Activated T-helper 17 cell treated with anti-CD3 and anti-CD28 coated beads, Interleukin-2, amount 50 U/mL, for 72 hours (primary cell): Measurements from ENCODE around the gene GFRA1. TPM values are rescaled to one million over a fixed set of nuclear protein-coding genes. Genes with fewer than 3 reads are reported as not detected.

Experiments used
- ATAC-seq: fragments of 150-1000 bp; cut with Tn5 transposase; replicated peaks from 2 replicates; pipeline ENCODE4 v1.10.0; 2021; ENCODE audit warnings: mild to moderate bottlenecking, moderate library complexity
- H3K27ac Mint-ChIP-seq: one replicate; pipeline ENCODE4 v1.8.0; 2022; ENCODE audit warnings: mixed read lengths
- H3K27me3 Mint-ChIP-seq: one replicate; pipeline ENCODE4 v1.8.0; 2022; ENCODE audit warnings: mixed read lengths
- H3K36me3 Mint-ChIP-seq: one replicate; pipeline ENCODE4 v1.8.0; 2022; ENCODE audit warnings: low read depth, mild to moderate bottlenecking, mixed read lengths
- H3K4me1 Mint-ChIP-seq: one replicate; pipeline ENCODE4 v1.8.0; 2022; ENCODE audit warnings: mixed read lengths
- H3K4me3 Mint-ChIP-seq: one replicate; pipeline ENCODE4 v1.8.0; 2022; ENCODE audit warnings: mild to moderate bottlenecking, mixed read lengths
- H3K9me3 Mint-ChIP-seq: one replicate; pipeline ENCODE4 v1.8.0; 2022; ENCODE audit warnings: mixed read lengths
- total RNA-seq, 2 donors: library from RNA; stranded (reverse); gene quantifications; one replicate each; pipeline ENCODE4 v1.2.3, GENCODE V29; 2022

Gene GFRA1
- total RNA-seq, 2 donors from 2014 or later: not detected

DNA sequence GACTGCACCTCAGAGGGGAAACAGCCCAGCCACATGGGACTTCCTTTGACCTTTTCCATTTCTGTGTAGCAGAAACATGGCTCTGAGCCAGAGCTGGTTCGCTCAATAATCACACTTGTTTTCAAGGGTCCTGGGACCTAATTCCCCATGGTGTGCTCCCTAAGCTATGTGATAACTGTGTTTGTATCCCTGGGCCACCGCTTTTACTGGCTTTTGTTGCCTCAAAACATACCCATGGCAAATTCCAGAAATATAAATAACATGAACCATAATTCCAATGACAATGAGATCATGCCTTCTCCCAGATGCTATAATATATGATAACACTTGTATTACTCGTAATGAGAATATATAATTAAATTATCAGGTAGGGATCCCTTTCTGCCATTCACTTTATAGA, 196.4 kb downstream of the GFRA1 start:
- ATAC-seq: no peak
- Mint-ChIP-seq H3K27me3 (no peaks in the 10 kb centered on the region), H3K27ac (no peak overlapping the region), H3K4me1 (no peaks in the 10 kb centered on the region), H3K9me3 (no peaks in the 10 kb centered on the region), H3K4me3 (no peak overlapping the region), H3K36me3 (no peaks in the 10 kb centered on the region)

DNA sequence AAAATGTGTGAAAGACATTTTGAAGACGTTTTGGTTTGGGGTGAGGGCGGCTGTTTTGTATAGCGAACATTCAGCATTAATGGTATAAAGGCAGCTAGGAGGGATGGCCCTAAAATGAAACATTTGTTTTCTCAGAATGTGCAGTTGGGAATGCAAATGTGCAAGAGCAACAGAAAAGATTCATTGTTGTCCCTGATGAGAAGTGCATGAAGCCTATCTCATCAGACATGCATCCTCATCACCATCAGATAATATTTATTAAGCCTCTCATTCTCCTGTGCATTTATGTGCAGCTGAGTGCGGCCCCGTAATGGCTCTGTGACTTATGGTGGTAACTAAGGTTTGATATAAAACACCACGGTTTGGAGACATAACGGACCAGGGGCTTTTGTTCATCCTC, 199.5 kb downstream of the GFRA1 start:
- no peaks in the 10 kb centered on the region for H3K27me3 Mint-ChIP-seq
- H3K27ac Mint-ChIP-seq: no peak overlapping the region
- H3K36me3 Mint-ChIP-seq: no peaks in the 10 kb centered on the region
- no peak for ATAC-seq
- no peaks in the 10 kb centered on the region for H3K9me3 Mint-ChIP-seq
- no peaks in the 10 kb centered on the region for H3K4me1 Mint-ChIP-seq
- no peak overlapping the region for H3K4me3 Mint-ChIP-seq

DNA sequence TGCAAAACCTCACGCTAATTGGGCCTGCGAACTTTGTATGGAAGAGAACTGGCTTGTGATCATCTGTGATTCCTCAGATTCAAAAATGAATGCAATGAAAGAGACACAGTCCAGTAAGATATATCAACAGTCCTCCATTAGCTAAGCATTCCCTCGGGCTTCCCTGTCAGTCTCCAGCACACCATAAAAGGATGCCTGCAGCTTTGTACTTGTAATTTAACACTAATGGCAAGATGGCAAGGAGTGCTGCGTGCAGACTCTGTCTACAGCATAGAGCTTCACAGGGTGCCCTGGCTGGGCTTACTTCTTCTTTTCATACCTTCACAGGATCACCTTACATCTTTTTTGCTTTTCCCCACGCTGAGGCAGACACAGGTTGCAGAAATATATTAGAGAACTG, 200.0 kb downstream of the GFRA1 start:
- H3K27ac Mint-ChIP-seq: no peak overlapping the region
- ATAC-seq: no peak
- H3K9me3 Mint-ChIP-seq: no peaks in the 10 kb centered on the region
- H3K4me1 Mint-ChIP-seq: no peaks in the 10 kb centered on the region
- H3K27me3 Mint-ChIP-seq: no peaks in the 10 kb centered on the region
- H3K4me3 Mint-ChIP-seq: no peak overlapping the region
- no peaks in the 10 kb centered on the region for H3K36me3 Mint-ChIP-seq

DNA sequence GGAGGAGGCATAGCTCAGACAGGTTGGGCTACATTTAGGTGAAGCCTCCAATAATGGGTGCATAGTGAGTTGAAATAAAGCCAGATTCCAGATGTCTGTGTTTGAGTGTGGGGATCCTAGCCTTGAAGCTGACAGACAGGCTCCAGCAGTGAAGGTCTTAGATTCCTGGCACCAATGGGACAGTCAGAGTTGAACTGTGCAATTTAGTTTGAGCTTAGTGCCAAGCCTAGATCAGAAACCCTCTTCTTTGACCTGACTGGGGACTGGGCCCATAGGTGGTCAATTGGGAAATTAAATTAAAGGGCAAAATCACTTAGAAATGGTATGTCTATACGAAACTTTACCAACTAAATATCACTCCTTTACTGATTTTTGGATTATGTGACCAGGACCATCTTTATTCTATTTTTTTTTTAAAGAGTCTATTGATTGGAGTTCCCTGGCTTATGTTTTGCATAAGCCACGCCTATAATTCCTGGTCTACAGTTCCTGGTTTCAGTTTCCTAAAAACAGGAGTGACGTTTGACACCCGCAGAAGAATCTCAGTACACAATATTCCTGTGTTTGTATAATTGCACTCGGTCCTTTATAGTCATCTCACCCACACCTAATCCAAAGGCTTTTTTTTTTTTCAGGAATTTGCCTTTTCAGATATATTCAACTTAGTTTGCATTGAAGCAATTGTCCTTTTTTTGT, 201.4 kb downstream of the GFRA1 start:
- no peak for ATAC-seq
- Mint-ChIP-seq H3K36me3 (no peaks in the 10 kb centered on the region), H3K4me1 (no peaks in the 10 kb centered on the region), H3K9me3 (no peaks in the 10 kb centered on the region), H3K27me3 (peaks cover 2% of the 10 kb centered on the region), H3K27ac (no peak overlapping the region), H3K4me3 (no peak overlapping the region)

DNA sequence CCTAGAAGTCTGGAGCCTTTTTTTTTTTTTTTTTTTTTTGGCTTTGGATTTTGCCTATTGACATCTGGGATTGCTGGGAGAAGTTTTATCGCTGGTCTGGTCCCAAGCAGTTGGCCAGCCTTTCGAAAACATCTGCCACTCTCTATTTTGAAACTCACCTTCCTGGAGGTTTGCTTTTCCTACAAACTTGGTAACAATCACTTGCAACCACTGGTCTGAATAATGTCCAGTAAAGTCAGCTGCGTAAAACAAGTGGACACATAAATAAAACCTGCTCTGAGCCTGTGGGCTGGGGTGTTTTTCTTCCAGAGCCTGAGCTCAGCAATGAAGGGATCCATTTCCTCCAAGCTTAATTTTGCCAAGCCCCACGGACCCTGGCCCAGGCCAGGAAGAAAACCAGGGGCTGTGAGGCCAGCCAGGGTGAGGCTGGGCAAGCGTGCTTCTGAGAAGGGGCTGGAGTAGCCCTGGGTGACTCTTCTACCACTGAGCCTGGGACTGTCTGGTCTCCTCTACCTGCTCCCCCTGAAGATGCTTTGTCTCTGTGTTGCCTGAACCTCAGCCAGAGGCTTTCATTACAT, 202.2 kb downstream of the GFRA1 start:
- H3K4me3 Mint-ChIP-seq: no peak overlapping the region
- no peak overlapping the region for H3K27ac Mint-ChIP-seq
- no peaks in the 10 kb centered on the region for H3K9me3 Mint-ChIP-seq
- H3K4me1 Mint-ChIP-seq: no peaks in the 10 kb centered on the region
- no peaks in the 10 kb centered on the region for H3K36me3 Mint-ChIP-seq
- no peak for ATAC-seq
- H3K27me3 Mint-ChIP-seq: peaks cover 3% of the 10 kb centered on the region

DNA sequence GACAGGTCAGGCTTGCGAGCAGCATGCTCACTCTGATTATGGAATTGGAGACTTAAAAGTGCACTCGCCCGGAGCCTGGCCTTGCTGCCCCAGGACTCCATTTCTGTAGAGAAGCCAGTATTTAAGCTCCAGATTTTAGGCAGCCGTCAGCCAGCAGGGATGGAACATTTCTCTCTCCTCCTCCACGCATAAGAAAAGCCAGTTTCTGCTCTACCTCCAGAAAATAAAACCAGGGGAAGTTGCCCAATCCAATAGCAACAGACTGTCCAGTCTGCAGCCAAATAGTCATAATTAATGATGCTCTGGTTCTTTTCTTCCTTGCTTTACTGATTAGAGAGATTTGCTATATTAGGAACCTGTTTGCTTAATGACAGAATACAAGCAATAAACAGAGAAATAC, 203.2 kb downstream of the GFRA1 start:
- H3K4me1 Mint-ChIP-seq: no peaks in the 10 kb centered on the region
- H3K9me3 Mint-ChIP-seq: no peaks in the 10 kb centered on the region
- H3K27me3 Mint-ChIP-seq: peaks cover 3% of the 10 kb centered on the region
- H3K27ac Mint-ChIP-seq: no peak overlapping the region
- no peaks in the 10 kb centered on the region for H3K36me3 Mint-ChIP-seq
- no peak for ATAC-seq
- no peak overlapping the region for H3K4me3 Mint-ChIP-seq

DNA sequence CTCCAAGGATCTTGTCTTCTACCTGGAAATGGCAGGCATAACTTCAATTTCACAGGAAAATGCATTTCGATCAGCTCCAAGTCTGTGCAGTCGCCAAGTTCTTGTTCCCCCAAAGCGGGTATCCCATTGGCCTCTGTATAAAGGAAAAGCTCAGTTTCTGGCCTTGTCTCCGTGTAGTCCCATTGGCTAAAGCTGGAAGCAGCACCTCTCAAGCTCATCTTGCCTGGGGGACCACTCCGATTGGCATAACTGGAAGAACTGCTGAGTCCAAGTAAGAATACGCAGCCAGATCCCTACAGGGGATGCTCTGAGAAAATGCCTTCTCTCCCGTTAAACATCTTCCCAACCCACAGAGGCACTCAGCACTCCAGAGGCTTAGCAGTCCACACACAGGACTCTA, 205.2 kb downstream of the GFRA1 start:
- H3K4me3 Mint-ChIP-seq: no peak overlapping the region
- no peak overlapping the region for H3K27ac Mint-ChIP-seq
- peaks cover 3% of the 10 kb centered on the region for H3K27me3 Mint-ChIP-seq
- no peaks in the 10 kb centered on the region for H3K4me1 Mint-ChIP-seq
- no peaks in the 10 kb centered on the region for H3K9me3 Mint-ChIP-seq
- no peak for ATAC-seq
- no peaks in the 10 kb centered on the region for H3K36me3 Mint-ChIP-seq

DNA sequence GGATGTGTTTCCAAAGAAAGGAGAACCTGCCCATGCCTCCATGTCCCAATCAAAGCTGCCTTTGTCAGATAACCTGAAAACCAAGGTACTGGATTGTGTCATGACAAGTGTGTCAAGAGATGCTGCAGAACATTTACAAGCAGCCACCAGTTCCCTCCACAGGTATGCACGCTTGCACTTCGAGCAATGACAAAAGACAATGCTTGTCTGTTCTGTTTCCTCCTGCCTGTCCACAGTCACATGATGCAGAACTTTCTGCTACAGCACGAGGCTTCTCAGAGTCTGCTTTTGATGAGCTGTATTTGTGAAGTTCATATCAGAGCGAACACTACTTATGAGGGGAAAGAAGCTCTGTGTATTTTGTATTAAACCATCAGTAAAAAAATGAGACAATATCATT, 209.9 kb downstream of the GFRA1 start:
- H3K27ac Mint-ChIP-seq: no peak overlapping the region
- no peak for ATAC-seq
- no peaks in the 10 kb centered on the region for H3K9me3 Mint-ChIP-seq

DNA sequence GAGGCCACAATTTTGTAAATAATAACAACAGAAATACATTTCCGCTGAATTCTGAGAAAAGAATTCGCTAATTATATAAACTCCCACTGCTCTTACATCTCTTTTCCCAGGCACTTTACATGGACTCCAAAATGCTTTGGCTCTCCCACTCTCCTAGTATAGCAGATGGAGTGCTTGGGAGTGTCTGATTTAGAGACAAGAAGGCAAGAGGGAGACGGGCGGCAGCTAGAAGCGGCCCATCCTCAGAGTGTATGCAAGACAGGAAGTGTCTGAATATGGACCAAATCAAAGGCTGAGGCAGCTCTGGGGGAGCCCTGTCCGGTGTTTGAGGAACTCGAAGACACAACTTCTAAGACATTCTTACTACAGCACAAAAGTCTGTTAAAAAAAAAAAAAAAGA, 212.1 kb downstream of the GFRA1 start:
- Mint-ChIP-seq H3K9me3 (no peaks in the 10 kb centered on the region), H3K4me3 (no peak overlapping the region), H3K27me3 (no peaks in the 10 kb centered on the region), H3K27ac (no peak overlapping the region), H3K4me1 (no peaks in the 10 kb centered on the region), H3K36me3 (no peaks in the 10 kb centered on the region)
- no peak for ATAC-seq

More for the DNA sequence above, 209.9 kb downstream of the GFRA1 start:
- H3K36me3 Mint-ChIP-seq: no peaks in the 10 kb centered on the region
- H3K4me1 Mint-ChIP-seq: no peaks in the 10 kb centered on the region
- no peak overlapping the region for H3K4me3 Mint-ChIP-seq
- peaks cover 3% of the 10 kb centered on the region for H3K27me3 Mint-ChIP-seq

DNA sequence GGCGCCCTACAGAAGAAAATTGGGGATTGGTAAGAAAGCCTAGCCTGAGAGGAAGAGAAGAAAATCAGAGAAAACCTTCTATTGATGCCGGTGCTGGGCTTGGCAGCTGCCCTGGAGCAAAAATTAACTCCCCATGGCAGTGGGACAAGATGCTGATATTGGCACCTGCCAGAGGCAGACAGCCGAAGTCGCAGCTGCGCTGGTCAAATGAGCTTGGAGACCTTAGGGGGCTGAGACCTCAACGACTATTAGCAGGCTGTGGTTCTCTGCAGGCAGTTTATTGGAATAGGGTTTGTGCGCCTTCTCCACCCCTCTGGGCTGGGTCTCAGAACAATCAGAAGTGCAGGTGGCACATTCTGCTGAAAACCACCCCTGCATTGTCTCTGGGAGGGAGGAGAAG, 213.7 kb downstream of the GFRA1 start:
- H3K36me3 Mint-ChIP-seq: no peaks in the 10 kb centered on the region
- no peak overlapping the region for H3K4me3 Mint-ChIP-seq
- no peak for ATAC-seq
- H3K27me3 Mint-ChIP-seq: no peaks in the 10 kb centered on the region
- H3K27ac Mint-ChIP-seq: no peak overlapping the region
- no peaks in the 10 kb centered on the region for H3K9me3 Mint-ChIP-seq
- H3K4me1 Mint-ChIP-seq: no peaks in the 10 kb centered on the region

DNA sequence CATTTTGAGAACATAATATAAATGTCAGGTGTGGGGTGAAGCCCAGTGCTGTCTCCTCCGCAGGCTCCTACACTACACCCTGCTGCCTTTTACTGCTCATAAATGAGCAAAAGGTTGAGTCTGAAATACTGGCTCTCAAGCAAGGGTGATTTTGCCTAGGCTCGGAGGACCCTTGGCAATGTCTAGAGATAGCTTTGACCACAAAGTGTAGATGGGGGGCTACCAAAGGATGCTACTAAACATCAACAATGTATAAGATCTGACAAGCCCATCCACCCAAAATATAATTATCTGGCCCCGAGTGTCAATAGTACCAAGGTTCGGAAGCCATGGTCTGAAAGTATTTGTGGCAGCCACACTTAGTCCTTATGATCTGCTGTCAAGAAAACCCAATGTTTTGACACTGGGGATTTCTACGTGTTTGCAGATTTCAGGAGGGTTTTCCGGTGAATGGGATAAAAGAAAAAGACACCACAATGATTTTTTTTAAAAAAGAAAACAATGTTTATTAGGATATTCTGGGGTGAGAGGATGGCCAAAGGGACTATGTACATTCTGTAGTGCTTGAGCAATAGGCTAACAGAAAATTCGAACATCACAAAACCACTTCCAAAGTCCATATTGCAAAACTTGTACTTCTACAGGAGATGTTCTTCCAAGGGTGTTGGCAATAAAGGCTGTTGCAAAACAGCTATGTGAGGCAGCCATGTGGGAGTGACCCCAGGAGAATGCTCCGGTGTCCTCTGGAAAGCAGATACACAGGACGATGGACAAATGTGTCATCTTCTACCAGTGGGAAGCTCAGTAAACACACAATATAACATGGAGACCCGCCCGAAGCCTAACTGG, 216.3 kb downstream of the GFRA1 start:
- H3K27me3 Mint-ChIP-seq: no peaks in the 10 kb centered on the region
- no peaks in the 10 kb centered on the region for H3K9me3 Mint-ChIP-seq

DNA sequence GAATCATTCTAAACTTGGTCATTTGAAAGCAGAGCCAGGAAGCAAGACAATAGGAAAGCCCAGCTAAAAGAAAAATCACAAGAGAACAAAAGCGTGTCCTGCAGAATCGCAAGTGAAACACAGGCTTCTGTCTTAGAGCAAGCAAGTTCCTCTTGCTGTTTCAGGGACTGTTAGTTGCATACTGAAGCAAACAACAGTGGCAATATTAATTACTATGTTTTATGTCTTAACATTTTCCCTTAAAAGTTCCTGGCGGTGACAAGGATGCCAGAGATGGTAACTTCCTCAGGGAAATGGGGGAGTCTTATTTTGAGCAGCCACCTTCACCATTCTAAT, 217.1 kb downstream of the GFRA1 start:
- Mint-ChIP-seq H3K27ac (no peak overlapping the region), H3K4me1 (no peaks in the 10 kb centered on the region), H3K4me3 (no peak overlapping the region), H3K36me3 (no peaks in the 10 kb centered on the region), H3K27me3 (no peaks in the 10 kb centered on the region), H3K9me3 (no peaks in the 10 kb centered on the region)
- ATAC-seq: no peak

More for the DNA sequence above, 216.3 kb downstream of the GFRA1 start:
- Mint-ChIP-seq H3K4me3 (no peak overlapping the region), H3K4me1 (no peaks in the 10 kb centered on the region), H3K27ac (no peak overlapping the region), H3K36me3 (no peaks in the 10 kb centered on the region)
- ATAC-seq: no peak

DNA sequence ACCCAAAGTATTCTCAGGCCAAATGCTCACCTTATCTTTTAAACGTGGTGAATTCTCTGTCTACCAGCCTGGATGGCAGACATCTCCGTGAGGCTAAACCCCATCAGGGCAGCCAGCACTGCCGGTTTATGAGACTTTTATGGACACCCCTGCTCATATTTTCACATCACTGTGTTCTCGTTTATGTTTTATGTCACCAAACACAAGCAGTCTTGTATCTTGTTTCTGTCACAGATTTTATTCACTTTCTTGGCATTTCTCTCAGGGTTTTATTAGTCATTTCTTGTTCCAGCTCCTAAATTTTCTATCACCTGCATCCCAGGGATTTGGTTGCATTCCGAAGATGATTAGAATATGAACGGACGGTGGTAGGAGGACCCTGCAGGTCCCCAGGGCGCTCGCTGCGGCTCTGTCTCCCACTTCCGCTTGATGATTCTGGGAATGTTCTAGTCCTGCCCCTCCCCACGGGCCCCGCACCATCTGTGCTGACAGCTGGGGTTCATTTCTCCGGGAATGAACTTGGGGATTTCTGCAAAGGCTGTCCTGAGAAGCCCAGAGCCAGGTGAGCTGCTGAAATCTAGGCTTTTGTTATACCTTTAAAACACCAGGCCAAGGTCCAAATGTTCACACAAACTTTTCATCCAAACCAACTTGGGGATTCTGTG, 217.6 kb downstream of the GFRA1 start:
- no peaks in the 10 kb centered on the region for H3K9me3 Mint-ChIP-seq
- H3K4me3 Mint-ChIP-seq: no peak overlapping the region
- no peak for ATAC-seq
- H3K4me1 Mint-ChIP-seq: no peaks in the 10 kb centered on the region
- no peaks in the 10 kb centered on the region for H3K27me3 Mint-ChIP-seq
- no peaks in the 10 kb centered on the region for H3K36me3 Mint-ChIP-seq
- H3K27ac Mint-ChIP-seq: no peak overlapping the region

DNA sequence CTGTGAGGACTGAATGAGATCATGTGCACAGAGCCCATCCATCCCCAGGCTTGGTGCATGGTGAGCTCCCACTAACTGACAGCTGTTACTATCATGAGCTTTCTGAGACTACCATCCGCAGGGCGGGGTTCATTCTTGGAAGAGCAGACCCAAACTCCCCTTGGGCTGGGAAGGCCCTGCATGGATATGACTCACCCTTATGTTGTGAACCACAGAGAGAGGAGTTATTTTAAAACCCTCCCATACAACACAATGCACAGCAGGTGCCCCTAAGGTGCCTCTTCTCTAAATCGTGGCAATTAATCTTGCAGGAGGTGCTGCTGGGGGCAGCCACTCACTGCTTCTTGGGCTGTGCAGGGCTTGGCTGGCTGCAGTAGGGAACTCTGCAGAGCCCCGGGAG, 219.1 kb downstream of the GFRA1 start:
- Mint-ChIP-seq H3K27me3 (no peaks in the 10 kb centered on the region), H3K9me3 (no peaks in the 10 kb centered on the region), H3K4me3 (no peak overlapping the region), H3K36me3 (no peaks in the 10 kb centered on the region), H3K27ac (no peak overlapping the region), H3K4me1 (no peaks in the 10 kb centered on the region)
- ATAC-seq: no peak
